Lower leg skin (tissue), 3 donors: ENCODE results near the gene WDR27.

Experiments used
- POLR2A ChIP-seq, 2 donors: fragments of 450-650 bp; IDR thresholded peaks; one replicate each; pipeline ENCODE4 v1.6.1; 2016 to 2017; ENCODE audit warnings: antibody characterized with exemption in 2 of 2, mild to moderate bottlenecking in 1 of 2, moderate library complexity in 1 of 2
- TF ChIP-seq, protein P1 (sequence below), 3 donors: fragments of 450-650 bp; IDR thresholded peaks; one replicate each; pipeline ENCODE4 v1.5.1; 2016; ENCODE audit warnings: antibody characterized with exemption in 3 of 3, mild to moderate bottlenecking in 3 of 3, moderate library complexity in 2 of 3

- TF ChIP-seq, protein P1, sequence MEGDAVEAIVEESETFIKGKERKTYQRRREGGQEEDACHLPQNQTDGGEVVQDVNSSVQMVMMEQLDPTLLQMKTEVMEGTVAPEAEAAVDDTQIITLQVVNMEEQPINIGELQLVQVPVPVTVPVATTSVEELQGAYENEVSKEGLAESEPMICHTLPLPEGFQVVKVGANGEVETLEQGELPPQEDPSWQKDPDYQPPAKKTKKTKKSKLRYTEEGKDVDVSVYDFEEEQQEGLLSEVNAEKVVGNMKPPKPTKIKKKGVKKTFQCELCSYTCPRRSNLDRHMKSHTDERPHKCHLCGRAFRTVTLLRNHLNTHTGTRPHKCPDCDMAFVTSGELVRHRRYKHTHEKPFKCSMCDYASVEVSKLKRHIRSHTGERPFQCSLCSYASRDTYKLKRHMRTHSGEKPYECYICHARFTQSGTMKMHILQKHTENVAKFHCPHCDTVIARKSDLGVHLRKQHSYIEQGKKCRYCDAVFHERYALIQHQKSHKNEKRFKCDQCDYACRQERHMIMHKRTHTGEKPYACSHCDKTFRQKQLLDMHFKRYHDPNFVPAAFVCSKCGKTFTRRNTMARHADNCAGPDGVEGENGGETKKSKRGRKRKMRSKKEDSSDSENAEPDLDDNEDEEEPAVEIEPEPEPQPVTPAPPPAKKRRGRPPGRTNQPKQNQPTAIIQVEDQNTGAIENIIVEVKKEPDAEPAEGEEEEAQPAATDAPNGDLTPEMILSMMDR (IDR thresholded peaks at IDR 0.05): no peak
- TF ChIP-seq POLR2A (IDR thresholded peaks at IDR 0.05): no peak
Observed at GRCh38 chr6:169590376-169590939, 111.4 kb downstream of the WDR27 start.
